Colon (tissue), 2 donors: Measurements from ENCODE around the gene ZIK1.

Experiments
- FAIRE-seq: peaks from 2 replicates; lab custom pipeline; 2012; peaks lifted over from hg19 to GRCh38; lab: Jason Lieb, UNC
- donor health status: control.
- donor health status: control.

The ZIK1 gene

DNA sequence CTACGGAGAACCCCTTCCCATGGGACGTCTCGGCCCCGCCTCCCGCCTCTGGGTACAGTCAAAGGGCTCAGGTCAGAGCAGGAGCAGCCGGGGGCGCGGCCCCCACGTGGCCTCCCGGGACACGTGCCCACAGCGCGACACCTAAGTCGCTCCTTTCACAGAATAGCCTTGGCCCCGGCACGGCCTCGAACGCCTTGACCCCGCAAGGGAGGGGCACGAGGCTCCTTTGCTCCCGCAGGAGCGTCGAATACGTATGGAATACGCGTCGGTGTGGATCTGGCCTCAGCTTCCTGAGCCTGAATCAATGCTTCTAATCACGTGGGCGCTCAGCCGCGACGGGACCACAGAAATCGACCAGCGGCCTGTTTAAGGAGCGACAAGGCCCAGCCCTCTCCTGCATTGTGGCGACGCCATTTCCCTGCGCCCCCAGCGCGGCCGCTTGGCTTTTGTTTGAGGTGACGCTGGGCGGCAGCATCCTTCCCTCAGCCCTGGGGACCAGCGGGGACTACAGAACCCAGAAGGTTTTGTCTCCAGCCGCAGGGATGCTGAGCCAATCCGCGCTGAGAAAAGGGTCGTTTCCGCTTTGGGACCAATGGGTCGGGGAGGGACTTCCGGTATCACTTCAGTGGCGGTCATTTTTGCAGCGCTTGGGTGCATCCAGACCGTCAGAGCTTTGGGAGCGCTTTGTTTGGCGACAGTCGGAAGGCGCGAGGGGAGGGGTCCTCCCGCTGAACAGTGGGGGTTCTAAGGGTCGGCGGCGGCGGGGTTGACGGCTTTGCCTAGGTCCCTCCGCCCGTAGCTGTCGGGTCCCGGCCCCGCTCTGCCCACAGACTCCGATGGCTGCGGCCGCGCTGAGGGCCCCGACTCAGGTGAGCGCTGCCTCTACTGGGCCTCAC, at the start of gene ZIK1:
Gene ZIK1 (plus strand): TSS at position 625 of the 896 bp plus-strand sequence. CDS start 212 bp downstream, at position 837.
- FAIRE-seq, result no peak

DNA sequence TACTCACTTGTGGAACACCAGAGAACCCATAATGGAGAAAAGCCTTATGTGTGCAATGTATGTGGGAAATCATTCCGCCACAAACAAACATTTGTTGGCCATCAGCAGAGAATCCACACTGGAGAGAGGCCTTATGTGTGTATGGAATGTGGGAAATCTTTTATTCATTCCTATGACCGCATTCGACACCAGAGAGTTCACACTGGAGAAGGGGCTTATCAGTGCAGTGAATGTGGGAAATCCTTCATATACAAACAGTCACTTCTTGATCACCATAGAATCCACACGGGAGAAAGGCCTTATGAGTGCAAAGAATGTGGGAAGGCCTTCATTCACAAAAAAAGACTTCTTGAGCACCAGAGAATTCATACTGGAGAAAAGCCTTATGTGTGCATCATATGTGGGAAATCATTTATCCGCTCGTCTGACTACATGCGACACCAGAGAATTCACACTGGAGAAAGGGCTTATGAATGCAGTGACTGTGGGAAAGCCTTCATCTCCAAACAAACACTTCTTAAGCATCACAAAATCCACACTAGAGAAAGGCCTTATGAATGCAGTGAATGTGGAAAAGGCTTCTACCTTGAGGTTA, 45.9 kb upstream of the ZIK1 start:
- FAIRE-seq, result no peak

DNA sequence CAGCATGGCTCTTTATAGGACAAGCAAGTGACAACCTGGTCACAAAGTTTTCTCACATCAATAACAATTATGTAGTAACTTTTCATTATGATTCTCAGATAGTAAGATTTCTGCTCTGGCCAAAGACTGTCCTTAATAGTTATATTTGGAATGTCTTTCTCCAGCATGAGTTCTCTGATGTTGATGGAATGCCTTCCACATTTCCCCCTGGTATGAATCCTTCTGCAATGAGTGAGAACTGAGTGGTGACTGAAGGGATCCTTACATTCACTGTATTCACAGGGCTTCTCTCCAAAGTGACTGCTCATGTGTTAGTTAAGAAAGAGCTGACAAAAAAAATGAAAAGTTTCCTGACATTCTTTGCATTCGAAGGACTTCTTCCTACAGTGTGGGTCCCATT, 37.4 kb upstream of the ZIK1 start:
- no peak for FAIRE-seq

DNA sequence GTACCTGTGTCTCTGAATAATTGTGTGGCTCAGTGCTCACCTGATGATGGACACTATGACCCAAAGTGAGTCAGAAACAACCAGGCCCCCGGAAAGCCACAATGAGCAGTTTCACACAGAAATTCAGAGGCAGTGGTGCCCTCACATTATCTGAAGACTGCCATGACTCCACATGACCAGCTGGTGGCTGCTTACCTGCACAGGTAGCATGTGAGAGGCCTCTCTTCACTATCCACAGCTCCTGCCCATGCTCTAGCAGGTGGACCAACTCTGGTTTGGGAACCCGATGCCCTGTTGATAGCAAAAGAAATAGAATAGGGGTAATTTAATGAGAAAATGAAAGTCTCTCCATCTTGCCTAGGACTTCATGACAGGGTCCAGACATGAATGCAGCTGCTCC, 31.5 kb upstream of the ZIK1 start:
- FAIRE-seq, result no peak

DNA sequence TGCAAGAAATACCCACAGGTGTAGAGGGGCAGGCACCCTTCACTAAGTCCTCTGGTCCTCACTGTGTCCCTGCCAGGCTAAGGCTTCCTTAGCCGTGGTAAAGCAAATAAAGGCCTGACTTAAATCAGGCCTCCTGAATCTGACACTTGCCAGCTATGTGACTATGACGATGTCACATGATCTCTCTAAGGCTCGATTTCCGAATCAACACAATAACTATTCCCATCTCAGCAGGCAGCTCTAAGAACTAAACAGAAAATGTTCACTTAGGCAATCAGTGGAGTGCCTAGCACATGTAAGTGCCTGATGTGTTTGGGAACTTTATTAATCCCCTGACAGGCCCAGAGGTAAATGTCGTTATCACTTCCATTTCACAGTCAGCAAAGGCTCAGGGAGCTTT, 26.3 kb upstream of the ZIK1 start:
- no peak for FAIRE-seq

DNA sequence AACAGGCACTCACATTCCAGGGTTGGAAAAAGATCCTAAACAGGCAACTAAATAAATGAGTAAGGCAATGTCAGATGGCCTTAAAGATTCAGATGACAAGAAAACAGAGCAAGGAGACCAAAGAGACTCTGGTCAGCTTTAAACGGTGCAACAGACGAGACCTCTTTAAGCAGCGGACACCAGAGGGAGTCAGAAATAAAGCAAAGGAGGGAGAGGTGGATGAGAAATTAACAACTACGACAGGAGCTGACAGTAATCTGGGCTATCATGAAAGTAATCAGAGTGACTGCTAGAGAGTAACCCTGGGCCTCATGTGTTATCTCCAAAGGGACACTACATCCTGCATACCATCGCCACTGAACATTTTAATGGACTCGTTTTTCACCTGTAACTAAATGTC, 25.4 kb upstream of the ZIK1 start:
- FAIRE-seq, result no peak

DNA sequence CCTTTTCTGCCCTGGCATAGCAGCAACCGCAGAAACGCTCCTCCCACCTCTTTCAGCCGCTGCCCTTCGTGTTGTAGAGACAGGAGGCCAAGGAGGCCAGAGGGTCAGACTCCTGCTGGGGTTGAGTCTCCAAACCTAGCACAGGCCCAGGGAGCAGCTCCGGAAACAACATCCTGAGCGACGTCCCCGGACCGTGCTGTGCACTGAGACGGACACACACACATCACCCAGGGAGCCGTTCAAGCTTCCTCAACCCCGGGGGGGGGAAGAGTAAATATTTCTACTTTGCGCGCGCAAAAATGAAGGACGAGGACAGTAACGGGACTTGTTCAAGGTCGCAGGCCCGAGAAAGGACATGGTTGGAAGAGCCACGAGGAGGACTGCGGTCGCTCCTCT, 24.9 kb upstream of the ZIK1 start:
- no peak for FAIRE-seq

DNA sequence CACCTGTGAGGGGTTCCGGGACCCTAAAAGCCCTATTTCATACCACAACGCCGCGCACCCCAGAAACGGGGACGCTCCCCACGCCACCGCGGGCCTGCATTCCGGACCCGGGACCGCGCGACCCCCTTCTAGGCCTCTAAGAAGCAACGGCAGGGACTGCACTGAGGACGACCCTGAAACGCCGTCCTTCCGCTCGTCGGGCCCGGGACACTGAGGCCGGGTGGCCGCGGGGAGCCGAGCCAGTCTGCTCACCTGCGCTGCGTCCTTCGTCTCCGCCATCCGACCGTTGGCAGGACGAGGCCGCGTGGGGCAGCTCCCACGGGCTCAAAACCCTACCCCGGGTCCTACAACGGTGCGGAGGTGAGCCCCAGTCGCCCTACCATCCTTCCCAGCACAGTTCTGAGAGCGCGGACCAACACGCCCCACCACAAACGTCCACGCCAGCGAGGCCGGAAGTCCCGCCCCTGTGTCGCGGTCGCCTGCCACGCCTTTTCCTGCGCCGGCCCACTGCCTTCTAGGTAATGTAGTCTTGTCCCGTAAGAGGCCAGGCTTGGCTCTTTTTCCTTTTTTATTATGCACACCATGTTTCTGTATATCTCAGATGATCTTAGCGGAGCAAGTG, 24.4 kb upstream of the ZIK1 start, which contains the start of gene ZNF550:
Gene ZNF550 (minus strand): TSS at position 460 of the 622 bp plus-strand sequence. CDS start 181 bp downstream, at position 279.
- FAIRE-seq, result no peak

DNA sequence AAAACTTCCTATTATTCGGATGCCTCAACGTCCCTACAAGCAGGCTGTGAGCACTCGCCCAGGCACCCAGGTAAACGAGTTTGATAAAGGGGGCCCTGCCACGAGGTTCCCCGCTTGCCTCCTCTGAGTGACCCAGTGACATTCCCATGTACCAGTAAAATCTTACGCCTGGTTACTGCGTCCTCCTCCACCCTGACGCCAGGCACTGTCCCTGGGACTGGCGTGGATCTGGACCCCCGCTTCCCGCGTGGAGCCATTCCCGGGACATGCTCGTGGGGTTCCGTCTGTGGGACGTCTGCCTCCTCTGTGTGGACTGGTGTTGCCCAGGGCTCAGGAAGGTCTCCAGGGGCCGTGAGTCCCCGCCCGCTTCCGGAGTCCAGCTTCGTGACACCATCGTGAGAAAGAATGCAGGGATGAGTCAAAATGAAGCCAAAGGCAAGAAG, 23.9 kb upstream of the ZIK1 start:
- no peak for FAIRE-seq

DNA sequence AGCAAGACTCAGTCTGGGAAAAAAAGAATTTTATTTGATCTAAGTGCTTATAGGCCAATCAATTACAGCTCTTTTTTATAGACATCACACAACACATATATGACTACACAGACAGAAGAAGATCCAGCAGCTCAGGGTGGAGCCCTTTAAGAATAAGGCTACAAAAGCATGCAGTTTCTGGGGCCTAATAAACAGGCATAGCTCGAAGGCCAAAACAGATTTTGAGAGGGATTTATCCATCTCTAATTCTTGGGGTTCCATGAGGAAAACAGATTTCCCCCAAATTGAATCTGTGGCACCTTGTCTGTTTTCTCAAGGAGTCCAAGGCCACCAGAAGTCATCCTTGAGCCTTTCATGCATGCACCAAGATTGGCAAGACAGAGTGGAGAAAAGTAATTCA, 20.4 kb upstream of the ZIK1 start:
- no peak for FAIRE-seq

DNA sequence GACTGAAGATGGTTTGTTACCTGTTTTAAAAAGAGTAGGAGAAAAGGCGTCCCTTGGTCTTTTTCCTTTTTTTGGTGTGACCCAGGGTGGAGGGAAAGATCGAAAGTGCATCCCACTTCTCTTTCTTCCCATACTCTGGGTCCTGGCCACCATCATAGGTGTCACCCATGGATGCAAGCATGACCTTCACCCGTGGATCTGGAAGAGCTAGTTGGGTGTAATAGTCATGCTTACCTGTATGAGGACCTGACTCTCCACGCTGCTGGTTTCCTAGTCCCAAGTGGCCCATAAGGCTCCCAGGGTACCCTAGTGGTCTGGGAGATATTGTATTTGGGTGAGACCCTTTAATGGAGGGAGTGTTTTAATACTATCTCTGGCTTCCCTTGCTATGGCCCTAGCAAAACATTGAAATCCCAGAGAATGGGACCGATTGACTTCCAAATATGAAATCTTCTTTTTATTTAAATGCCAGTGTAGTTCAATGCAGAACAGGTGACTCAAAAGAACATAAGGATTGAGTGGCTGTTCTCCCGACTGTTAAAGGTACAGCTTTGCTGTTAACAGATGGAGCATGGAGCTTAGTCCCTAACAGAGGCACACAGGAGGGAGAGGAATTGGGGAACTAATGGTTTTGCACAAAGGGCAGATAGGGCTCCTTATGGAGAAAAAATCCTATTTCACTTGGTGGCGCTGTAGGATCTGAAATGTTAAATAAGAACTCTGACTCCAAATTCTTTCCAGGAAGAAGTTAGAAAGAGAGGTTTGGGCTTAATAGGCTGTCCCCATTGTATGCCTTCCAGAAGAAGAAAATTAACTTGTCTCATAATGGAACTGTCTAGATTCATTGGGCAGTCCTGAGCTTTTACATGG, 17.3 kb upstream of the ZIK1 start:
- no peak for FAIRE-seq

DNA sequence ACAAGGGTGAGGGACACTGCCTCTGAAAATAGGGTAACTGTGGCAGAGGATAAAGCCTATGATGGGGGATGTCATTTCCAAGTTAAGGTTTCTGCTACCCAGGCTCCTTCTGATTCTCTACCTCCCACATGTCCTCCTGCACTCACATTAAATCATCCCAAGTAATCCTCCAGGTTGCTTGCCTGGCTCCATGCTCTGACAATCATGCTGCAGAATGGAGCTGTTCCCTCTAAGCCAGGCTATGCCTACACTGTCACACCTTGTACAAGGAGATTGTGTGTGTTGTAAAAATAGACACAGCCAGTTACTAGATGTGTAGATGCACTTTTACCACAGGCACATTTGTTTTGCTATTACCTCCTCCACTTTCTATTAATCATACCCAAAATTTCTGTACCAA, 13.2 kb upstream of the ZIK1 start:
- FAIRE-seq, result no peak

DNA sequence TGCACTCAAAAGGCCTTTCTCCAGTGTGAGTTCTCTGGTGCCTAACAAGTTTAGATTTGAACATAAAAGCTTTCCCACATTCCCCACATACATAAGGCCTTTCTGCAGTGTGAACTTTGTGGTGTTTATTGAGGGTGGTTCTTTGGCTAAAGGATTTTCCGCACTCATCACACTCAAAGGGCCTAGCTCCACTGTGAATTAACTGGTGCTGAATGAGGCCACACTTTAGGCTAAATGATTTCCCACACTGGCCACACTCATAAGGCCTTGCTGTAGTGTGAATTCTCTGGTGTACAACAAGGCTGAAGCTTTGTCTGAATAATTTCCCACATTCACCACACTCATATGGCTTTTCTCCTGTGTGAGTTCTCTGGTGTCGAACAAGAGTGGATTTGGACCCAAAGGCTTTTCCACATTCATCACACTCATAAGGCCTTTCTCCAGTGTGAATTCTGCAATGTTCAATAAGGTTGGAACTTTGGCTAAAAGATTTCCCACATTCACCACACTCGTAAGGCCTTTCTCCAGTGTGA, 11.5 kb upstream of the ZIK1 start:
- no peak for FAIRE-seq

DNA sequence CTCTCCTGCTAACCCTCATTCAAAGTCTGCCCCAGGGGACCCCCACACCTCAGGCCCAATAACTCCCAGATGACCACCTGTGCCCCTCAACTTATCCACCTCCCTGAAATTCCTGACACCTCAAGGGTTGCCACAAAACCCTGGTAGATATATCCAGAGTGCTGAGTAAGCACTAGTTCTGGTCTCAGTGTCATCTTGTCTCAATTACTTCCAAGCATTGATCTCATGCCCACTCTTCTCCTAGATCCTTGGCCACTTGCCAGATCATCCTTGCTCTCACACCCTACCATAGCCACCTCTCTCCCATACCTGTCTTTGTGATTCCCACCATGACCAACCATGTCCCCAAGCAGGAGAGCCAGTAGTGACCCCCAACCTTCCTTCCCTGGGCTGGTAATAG, 7.3 kb upstream of the ZIK1 start:
- FAIRE-seq, result no peak

DNA sequence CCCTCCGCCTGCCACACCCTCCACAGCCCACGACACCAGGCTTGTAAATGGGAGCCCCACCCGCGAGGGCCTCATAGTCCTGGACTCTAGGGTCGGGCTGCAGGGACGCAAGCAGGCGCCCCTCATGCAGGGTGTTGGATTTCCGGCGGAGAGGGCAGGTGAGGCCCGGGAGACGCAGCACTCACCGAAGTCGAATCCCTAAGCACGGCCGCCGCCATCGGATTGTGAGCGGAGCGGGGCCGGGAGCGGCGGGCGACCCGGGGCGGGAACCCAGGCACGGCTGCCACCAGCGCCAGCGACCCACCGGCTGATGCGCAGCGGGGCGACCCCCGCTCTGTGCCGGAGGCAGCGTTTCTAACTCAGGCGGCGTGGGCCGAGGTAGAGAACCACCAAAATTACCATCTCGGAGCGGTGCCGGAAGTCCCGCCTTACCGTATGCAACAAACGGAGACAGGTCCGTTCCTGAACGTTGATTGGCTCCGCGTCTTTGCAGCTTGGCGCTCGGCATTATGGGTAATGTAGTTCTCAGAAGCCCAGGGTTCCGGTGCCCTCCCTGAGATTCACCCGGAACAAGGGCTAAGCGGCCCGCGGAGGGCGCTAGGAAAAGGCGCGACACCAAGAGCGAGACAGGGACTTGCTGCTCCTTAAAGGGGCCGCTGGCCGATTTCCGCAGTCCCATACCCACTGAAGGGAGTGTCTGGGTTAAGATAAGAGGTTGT, 5.3 kb upstream of the ZIK1 start, which contains the start of gene ZNF416:
Gene ZNF416 (minus strand): TSS at position 425 of the 719 bp plus-strand sequence. CDS start 207 bp downstream, at position 218.
- FAIRE-seq, result peak; percentile 79

DNA sequence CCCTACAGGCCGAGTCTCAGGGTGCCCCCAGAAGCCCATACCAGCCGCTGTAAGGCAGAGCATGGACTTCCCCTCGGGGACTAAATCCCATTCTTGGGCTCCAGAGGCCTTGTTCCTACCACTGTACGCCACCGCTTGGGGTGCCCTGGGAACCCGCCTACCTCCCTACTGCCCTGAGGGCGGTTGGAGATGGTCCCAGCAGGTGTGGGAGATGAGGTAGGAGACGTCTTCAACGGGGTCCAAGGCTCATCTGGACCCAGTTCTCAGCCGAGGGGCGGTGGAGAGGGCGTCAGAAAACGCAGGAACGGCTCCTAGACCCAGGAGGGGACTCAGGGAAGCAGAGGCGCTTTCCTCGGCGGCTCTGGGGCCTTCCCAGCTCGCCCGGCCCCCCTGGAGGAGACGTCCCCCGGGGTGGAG, 833 bp upstream of the ZIK1 start:
- FAIRE-seq, result no peak

DNA sequence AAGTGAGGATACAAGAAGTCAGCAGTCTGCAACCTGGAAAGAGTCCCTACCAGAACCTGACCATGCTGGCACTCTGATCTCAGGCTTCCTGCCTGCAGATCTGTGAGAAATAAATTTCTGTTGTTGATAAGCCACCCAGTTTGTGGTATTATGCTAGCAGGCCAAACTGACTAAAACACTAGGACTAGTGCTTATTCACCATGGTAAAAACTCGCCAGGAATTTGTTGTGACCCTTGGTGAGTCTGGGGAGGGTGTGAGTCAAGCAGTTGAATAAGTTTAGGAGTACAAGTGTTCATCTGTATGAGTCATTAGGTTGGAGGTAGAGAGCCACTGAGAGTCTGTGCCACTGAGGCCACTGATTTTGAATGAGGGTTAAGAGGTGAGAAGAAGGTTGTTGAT, 3.6 kb downstream of the ZIK1 start:
- no peak for FAIRE-seq

DNA sequence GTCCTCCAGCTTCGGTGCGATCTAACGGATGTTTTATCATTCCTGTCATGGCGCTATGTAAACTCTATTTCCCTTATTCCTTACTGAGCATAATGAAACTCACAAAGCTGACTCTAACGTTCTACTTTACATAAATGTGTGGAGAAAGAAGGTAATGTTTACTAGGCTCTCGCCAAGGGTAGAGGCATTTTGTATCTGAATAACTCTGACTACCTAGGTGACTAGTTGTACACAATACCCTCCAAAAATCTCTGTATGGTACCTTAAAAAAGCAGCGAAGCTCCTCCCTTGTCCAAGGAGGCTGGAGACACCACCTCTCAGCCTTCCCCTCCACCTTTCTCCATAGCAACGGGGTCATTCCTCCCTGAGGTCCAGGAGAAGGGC, 15.4 kb downstream of the ZIK1 start:
- FAIRE-seq, result no peak

DNA sequence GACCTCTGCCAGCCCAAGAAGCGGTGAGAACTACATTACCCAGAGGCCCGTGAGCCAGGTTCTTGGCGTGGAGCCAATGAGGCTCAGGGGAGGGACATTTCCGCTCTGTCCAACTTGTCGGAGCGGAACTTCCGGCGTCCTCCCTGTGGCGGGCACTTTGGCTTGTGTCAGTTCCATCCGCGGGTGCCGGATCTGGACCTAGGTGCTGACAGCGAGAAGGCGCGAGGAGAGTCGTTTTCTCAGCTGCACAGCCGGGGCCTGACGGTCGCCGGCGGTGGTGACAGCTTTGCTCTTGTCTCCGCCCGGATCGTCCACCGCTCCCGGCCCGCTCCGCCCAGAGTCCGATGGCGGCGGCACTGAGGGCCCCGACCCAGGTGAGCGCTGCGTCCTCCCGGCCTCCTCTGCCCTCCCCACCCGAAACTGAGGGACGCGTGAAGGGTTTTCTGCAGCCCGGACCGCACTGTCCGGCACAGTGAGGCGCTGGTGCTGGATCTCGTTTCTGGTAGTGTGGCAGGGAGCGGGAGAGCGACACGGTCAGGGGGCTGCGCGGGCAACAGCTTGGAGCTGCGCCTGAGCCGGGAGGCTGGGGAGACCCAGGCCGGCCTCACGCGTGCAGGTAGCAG, 15.9 kb downstream of the ZIK1 start, which contains the start of gene ZNF530:
Gene ZNF530 (plus strand): TSS at position 125 of the 623 bp plus-strand sequence. CDS start 4,461 bp downstream, outside the sequence.
- FAIRE-seq, result no peak

DNA sequence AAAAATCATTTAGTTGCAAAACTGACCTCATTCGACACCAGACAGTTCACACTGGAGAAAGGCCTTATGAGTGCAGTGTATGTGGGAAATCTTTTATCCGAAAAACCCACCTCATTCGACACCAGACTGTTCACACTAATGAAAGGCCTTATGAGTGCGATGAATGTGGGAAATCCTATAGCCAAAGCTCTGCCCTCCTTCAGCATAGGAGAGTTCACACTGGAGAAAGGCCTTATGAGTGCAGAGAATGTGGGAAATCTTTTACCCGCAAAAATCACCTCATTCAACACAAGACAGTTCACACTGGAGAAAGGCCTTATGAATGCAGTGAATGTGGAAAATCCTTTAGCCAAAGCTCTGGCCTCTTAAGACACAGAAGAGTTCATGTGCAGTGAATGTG, 23.0 kb downstream of the ZIK1 start:
- no peak for FAIRE-seq
